GM19397 (cell line): ENCODE data around the gene FIGN.

Experiments
- ATAC-seq: cut with Tn5 transposase; IDR thresholded peaks from one replicate; pipeline ENCODE4 v1.9.1; 2021; ENCODE audit warnings: mild to moderate bottlenecking, moderate library complexity; ENCODE audit not compliant: unreplicated experiment

The FIGN gene

GRCh38 chr2:163711258-163711657, 24.6 kb downstream of the FIGN start:
- no peak for ATAC-seq

- ATAC-seq = no peak
These were observed 26.5 kb downstream of the FIGN start for GRCh38 chr2:163709270-163709669.

GRCh38 chr2:163708265-163708664, 27.5 kb downstream of the FIGN start:
- no peak for ATAC-seq

- no peak for ATAC-seq
These were observed 32.4 kb downstream of the FIGN start for GRCh38 chr2:163703386-163703785.

- no peak for ATAC-seq
These were observed 34.2 kb downstream of the FIGN start for GRCh38 chr2:163701399-163702195.

GRCh38 chr2:163698857-163699256, 37.0 kb downstream of the FIGN start:
- no peak for ATAC-seq

GRCh38 chr2:163697846-163698637, 37.8 kb downstream of the FIGN start:
- ATAC-seq = no peak

- no peak for ATAC-seq
These were observed 38.4 kb downstream of the FIGN start for GRCh38 chr2:163697429-163697828.

GRCh38 chr2:163693484-163693883, 42.3 kb downstream of the FIGN start:
- ATAC-seq = no peak

- no peak for ATAC-seq
These were observed 43.0 kb downstream of the FIGN start for GRCh38 chr2:163692611-163693482.

GRCh38 chr2:163692081-163692480, 43.7 kb downstream of the FIGN start:
- no peak for ATAC-seq

GRCh38 chr2:163690896-163691295, 44.9 kb downstream of the FIGN start:
- ATAC-seq = no peak

- no peak for ATAC-seq
These were observed 48.6 kb downstream of the FIGN start for GRCh38 chr2:163687217-163687616.

GRCh38 chr2:163686289-163686688, 49.5 kb downstream of the FIGN start:
- ATAC-seq = no peak

- no peak for ATAC-seq
These were observed 53.1 kb downstream of the FIGN start for GRCh38 chr2:163682695-163683094.

- ATAC-seq = no peak
These were observed 54.1 kb downstream of the FIGN start for GRCh38 chr2:163681745-163682144.

- no peak for ATAC-seq
These were observed 60.4 kb downstream of the FIGN start for GRCh38 chr2:163675388-163675787.

GRCh38 chr2:163673522-163673921, 62.3 kb downstream of the FIGN start:
- no peak for ATAC-seq

GRCh38 chr2:163670929-163671328, 64.9 kb downstream of the FIGN start:
- no peak for ATAC-seq

- no peak for ATAC-seq
These were observed 66.3 kb downstream of the FIGN start for GRCh38 chr2:163669506-163669905.
